ENCODE measurements around the gene ZNF134. TPM values are rescaled to one million over a fixed set of nuclear protein-coding genes. Genes with fewer than 3 reads are reported as not detected.

ZNF134 gene
- polyA plus RNA-seq (2012; ENCODE audit: insufficient read depth, insufficient read length, low read depth), result 26.0 TPM

DNA sequence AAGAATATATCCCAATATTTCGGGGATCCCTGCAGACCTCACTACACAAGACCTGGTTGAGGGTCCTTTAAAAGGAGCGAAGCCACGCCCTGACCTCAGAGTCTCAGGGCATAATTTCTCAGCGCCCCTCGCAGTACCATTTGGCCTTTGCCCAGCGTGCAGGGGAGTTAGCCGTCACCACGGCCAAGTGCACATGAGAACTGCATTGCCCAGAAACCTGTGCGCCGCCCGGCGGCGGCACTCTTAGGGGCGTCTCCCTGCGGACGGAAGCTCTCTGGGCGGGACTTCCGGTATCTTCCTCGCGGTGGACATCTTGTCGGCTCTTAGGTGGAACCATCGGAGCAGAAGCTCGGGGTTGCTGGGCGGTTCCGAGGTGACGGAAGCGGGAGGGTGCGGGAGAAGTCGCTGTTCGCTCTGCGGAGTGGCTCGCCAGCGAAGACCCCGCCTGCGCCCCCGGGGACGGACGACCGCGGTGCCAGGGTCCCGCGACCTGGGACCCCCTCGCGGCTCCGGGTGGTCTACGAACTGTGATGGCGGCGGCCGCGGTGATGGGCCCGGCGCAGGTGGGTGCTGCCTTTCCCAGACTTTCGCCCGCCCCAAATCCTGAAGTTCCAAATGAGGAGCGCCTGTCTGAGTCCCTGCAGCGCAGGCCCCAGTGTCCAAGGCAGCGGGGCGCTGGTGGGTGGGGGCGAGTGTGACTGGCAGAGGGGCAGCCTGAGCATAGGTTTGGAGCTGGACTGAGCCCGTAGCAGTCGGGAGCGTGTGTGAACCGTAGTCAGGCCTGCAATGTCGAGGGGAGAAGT lies at the start of gene ZNF134:
TSS of gene ZNF134 (plus strand) at position 302 of the 803 bp plus-strand sequence. CDS start 5,227 bp downstream, outside the sequence.
- peak; percentile 95 for DNase-seq
- H3K27me3 ChIP-seq, result no peaks in the 10 kb centered on the region
- TF ChIP-seq, protein P1, sequence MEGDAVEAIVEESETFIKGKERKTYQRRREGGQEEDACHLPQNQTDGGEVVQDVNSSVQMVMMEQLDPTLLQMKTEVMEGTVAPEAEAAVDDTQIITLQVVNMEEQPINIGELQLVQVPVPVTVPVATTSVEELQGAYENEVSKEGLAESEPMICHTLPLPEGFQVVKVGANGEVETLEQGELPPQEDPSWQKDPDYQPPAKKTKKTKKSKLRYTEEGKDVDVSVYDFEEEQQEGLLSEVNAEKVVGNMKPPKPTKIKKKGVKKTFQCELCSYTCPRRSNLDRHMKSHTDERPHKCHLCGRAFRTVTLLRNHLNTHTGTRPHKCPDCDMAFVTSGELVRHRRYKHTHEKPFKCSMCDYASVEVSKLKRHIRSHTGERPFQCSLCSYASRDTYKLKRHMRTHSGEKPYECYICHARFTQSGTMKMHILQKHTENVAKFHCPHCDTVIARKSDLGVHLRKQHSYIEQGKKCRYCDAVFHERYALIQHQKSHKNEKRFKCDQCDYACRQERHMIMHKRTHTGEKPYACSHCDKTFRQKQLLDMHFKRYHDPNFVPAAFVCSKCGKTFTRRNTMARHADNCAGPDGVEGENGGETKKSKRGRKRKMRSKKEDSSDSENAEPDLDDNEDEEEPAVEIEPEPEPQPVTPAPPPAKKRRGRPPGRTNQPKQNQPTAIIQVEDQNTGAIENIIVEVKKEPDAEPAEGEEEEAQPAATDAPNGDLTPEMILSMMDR (IDR thresholded peaks at IDR 0.05; ENCODE audit: low read depth, low read length), result peak; percentile 31
- H3K9me3 ChIP-seq, result peaks cover 9% of the 10 kb centered on the region
- H3K36me3 ChIP-seq, result peaks cover 42% of the 10 kb centered on the region
- no peaks in the 10 kb centered on the region; the same call in 1 of the 2 replicates for H3K4me1 ChIP-seq
- H3K4me3 ChIP-seq (ENCODE audit: low read depth, low read length), result peak within 1 kb of the TSS; percentile 71

- peaks cover 13% of the 10 kb centered on the region for H3K9me3 ChIP-seq
These were observed 47.4 kb upstream of the ZNF134 start for GRCh38 chr19:57566396-57567265.

DNA sequence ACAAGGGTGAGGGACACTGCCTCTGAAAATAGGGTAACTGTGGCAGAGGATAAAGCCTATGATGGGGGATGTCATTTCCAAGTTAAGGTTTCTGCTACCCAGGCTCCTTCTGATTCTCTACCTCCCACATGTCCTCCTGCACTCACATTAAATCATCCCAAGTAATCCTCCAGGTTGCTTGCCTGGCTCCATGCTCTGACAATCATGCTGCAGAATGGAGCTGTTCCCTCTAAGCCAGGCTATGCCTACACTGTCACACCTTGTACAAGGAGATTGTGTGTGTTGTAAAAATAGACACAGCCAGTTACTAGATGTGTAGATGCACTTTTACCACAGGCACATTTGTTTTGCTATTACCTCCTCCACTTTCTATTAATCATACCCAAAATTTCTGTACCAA lies 43.3 kb upstream of the ZNF134 start:
- H3K4me3 ChIP-seq (ENCODE audit: low read depth, low read length), result no peak overlapping the region
- no peak for DNase-seq
- TF ChIP-seq, protein P1 (IDR thresholded peaks at IDR 0.05; ENCODE audit: low read depth, low read length), result no peak
- H3K9me3 ChIP-seq, result peaks cover 15% of the 10 kb centered on the region
- H3K4me1 ChIP-seq, result no peaks in the 10 kb centered on the region
- no peaks in the 10 kb centered on the region for H3K27me3 ChIP-seq
- peaks cover 38% of the 10 kb centered on the region for H3K36me3 ChIP-seq

More at GRCh38 chr19:57566396-57567265, 47.4 kb upstream of the ZNF134 start:
- Histone ChIP-seq H3K36me3 (peaks cover under 1% of the 10 kb centered on the region), H3K27me3 (no peaks in the 10 kb centered on the region), H3K4me1 (no peaks in the 10 kb centered on the region), H3K4me3 (ENCODE audit: low read depth, low read length) (no peak overlapping the region)
- peak; percentile 16 for DNase-seq
- TF ChIP-seq, protein P1 (IDR thresholded peaks at IDR 0.05; ENCODE audit: low read depth, low read length), result no peak

- Histone ChIP-seq H3K9me3 (peaks cover 5% of the 10 kb centered on the region; the same call in 1 of the 2 replicates), H3K4me3 (ENCODE audit: low read depth, low read length) (no peak overlapping the region), H3K36me3 (peaks cover 47% of the 10 kb centered on the region), H3K4me1 (no peaks in the 10 kb centered on the region), H3K27me3 (no peaks in the 10 kb centered on the region)
- TF ChIP-seq, protein P1 (IDR thresholded peaks at IDR 0.05; ENCODE audit: low read depth, low read length), result no peak
- no peak for DNase-seq
These were observed 41.6 kb upstream of the ZNF134 start for GRCh38 chr19:57572415-57572947.

DNA sequence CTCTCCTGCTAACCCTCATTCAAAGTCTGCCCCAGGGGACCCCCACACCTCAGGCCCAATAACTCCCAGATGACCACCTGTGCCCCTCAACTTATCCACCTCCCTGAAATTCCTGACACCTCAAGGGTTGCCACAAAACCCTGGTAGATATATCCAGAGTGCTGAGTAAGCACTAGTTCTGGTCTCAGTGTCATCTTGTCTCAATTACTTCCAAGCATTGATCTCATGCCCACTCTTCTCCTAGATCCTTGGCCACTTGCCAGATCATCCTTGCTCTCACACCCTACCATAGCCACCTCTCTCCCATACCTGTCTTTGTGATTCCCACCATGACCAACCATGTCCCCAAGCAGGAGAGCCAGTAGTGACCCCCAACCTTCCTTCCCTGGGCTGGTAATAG lies 37.4 kb upstream of the ZNF134 start:
- TF ChIP-seq, protein P1 (IDR thresholded peaks at IDR 0.05; ENCODE audit: low read depth, low read length), result no peak
- no peak for DNase-seq
- Histone ChIP-seq H3K4me1 (no peaks in the 10 kb centered on the region), H3K4me3 (ENCODE audit: low read depth, low read length) (no peak overlapping the region), H3K27me3 (no peaks in the 10 kb centered on the region), H3K9me3 (peaks cover 4% of the 10 kb centered on the region; the same call in 1 of the 2 replicates), H3K36me3 (peaks cover 46% of the 10 kb centered on the region)
